Skeletal muscle tissue (tissue), 4 donors: ENCODE measurements around the gene ZNF222. TPM values are rescaled to one million over a fixed set of nuclear protein-coding genes. Genes with fewer than 3 reads are reported as not detected.
A peak's percentile ranks its signal among the peaks of the same experiment; 100 is the strongest.

Source experiments
- H3K27ac ChIP-seq: one replicate; pipeline ENCODE4 v1.7.0; 2013; ENCODE audit warnings: mild to moderate bottlenecking, low read depth, low read length, inconsistent platforms
- H3K27me3 ChIP-seq, 3 donors: one replicate each; pipeline ENCODE4 v1.7.0; 2013; ENCODE audit warnings: low read length in 3 of 3; ENCODE audit not compliant: control insufficient read depth in 3 of 3, insufficient read depth in 3 of 3
- H3K36me3 ChIP-seq, 3 donors: one replicate each; pipeline ENCODE4 v1.7.0; 2013; ENCODE audit warnings: low read length in 3 of 3; ENCODE audit not compliant: control insufficient read depth in 3 of 3, insufficient read depth in 3 of 3
- H3K4me1 ChIP-seq, 3 donors: one replicate each; pipeline ENCODE4 v1.7.0; 2013; ENCODE audit warnings: low read length in 3 of 3, mild to moderate bottlenecking in 3 of 3; ENCODE audit not compliant: control insufficient read depth in 3 of 3, insufficient read depth in 3 of 3
- H3K4me3 ChIP-seq, 3 donors: one replicate each; pipeline ENCODE4 v1.7.0; 2013; ENCODE audit warnings: low read length in 3 of 3
- H3K9ac ChIP-seq, 3 donors: one replicate each; pipeline ENCODE4 v1.7.0; 2013; ENCODE audit warnings: low read length in 3 of 3, mild to moderate bottlenecking in 3 of 3, moderate library complexity in 2 of 3, low read depth in 1 of 3
- H3K9me3 ChIP-seq, 3 donors: one replicate each; pipeline ENCODE4 v1.7.0; 2013; ENCODE audit warnings: low read length in 3 of 3; ENCODE audit not compliant: control insufficient read depth in 3 of 3
- total RNA-seq: library from RNA; depleted of rRNA; stranded (reverse); fragments of >200 nt; gene quantifications from one replicate; pipeline ENCODE4 v1.2.3, GENCODE V29; 2014
- donor health status: Osteomylitis.

Gene ZNF222
- total RNA-seq, 1 donor from 2014 or later, result 5.7 TPM

GRCh38 chr19:44050740-44051649 is 25.8 kb downstream of the ZNF222 start:
- peaks cover 11 to 15% (median 14%) of the 10 kb centered on the region in 3 donors for H3K4me1 ChIP-seq
- H3K27ac ChIP-seq, result peak overlapping the region; percentile 37
- peaks cover 8 to 9% (median 9%) of the 10 kb centered on the region in 3 donors for H3K36me3 ChIP-seq
- peak overlapping the region; percentile 95 to 99 (median 98) for H3K4me3 ChIP-seq
- H3K9ac ChIP-seq, result peak overlapping the region in 2 of 3 donors; percentile 10 to 60
- H3K27me3 ChIP-seq, result peaks cover 5 to 6% (median 6%) of the 10 kb centered on the region in 3 donors
- H3K9me3 ChIP-seq, result peaks cover 6 to 15% (median 7%) of the 10 kb centered on the region in 3 donors

- Histone ChIP-seq H3K9ac (peak within 1 kb of the TSS; percentile 76 to 93 (median 92)), H3K4me1 (peaks cover 11 to 15% (median 14%) of the 10 kb centered on the region in 3 donors), H3K27ac (peak within 1 kb of the TSS; percentile 37), H3K36me3 (peaks cover 9 to 10% (median 10%) of the 10 kb centered on the region in 3 donors), H3K9me3 (peaks cover 6 to 15% (median 7%) of the 10 kb centered on the region in 3 donors), H3K4me3 (peak within 1 kb of the TSS; percentile 95 to 99 (median 98)), H3K27me3 (peaks cover 5 to 6% (median 6%) of the 10 kb centered on the region in 3 donors)
These were observed 26.6 kb downstream of the ZNF222 start, which contains the start of gene ZNF223 for GRCh38 chr19:44051650-44052402. TSS of gene ZNF223 (plus strand) at chr19:44052036. CDS start at chr19:44055177, 3,141 bp downstream.

- Histone ChIP-seq H3K27me3 (peaks cover 0 to 3% (median 0%) of the 10 kb centered on the region in 3 donors), H3K9me3 (peaks cover 0 to 7% (median 2%) of the 10 kb centered on the region in 3 donors), H3K27ac (no peak overlapping the region), H3K36me3 (peaks cover 35 to 40% (median 36%) of the 10 kb centered on the region in 3 donors), H3K4me1 (peaks cover 11 to 13% (median 13%) of the 10 kb centered on the region in 3 donors), H3K4me3 (no peak overlapping the region), H3K9ac (no peak overlapping the region)
These were observed 30.7 kb downstream of the ZNF222 start for GRCh38 chr19:44055870-44056269.

GRCh38 chr19:44059229-44059628 is 34.0 kb downstream of the ZNF222 start:
- peak overlapping the region in 1 of 3 donors; percentile 14 for H3K4me3 ChIP-seq
- peaks cover 65 to 70% (median 68%) of the 10 kb centered on the region in 3 donors for H3K36me3 ChIP-seq
- H3K9ac ChIP-seq, result no peak overlapping the region
- peaks cover 5 to 18% (median 10%) of the 10 kb centered on the region in 3 donors for H3K9me3 ChIP-seq
- no peak overlapping the region for H3K27ac ChIP-seq
- H3K4me1 ChIP-seq, result no peaks in the 10 kb centered on the region
- no peaks in the 10 kb centered on the region for H3K27me3 ChIP-seq

- H3K9ac ChIP-seq, result no peak overlapping the region
These were observed 35.9 kb downstream of the ZNF222 start for GRCh38 chr19:44061038-44061437.

GRCh38 chr19:44066305-44066704 is 41.1 kb downstream of the ZNF222 start:
- Histone ChIP-seq H3K36me3 (peaks cover 55 to 58% (median 57%) of the 10 kb centered on the region in 3 donors), H3K9ac (no peak overlapping the region), H3K4me3 (peak overlapping the region in 2 of 3 donors; percentile 5 to 9), H3K27me3 (no peaks in the 10 kb centered on the region), H3K27ac (no peak overlapping the region), H3K9me3 (peaks cover 17 to 40% (median 26%) of the 10 kb centered on the region in 3 donors), H3K4me1 (peaks cover 0 to 3% (median under 1%) of the 10 kb centered on the region in 3 donors)

More at GRCh38 chr19:44061038-44061437, 35.9 kb downstream of the ZNF222 start:
- peaks cover 68 to 72% (median 70%) of the 10 kb centered on the region in 3 donors for H3K36me3 ChIP-seq
- H3K27ac ChIP-seq, result no peak overlapping the region
- H3K27me3 ChIP-seq, result no peaks in the 10 kb centered on the region
- H3K9me3 ChIP-seq, result peaks cover 10 to 28% (median 11%) of the 10 kb centered on the region in 3 donors
- no peak overlapping the region for H3K4me3 ChIP-seq
- H3K4me1 ChIP-seq, result no peaks in the 10 kb centered on the region

GRCh38 chr19:44069415-44069814 is 44.2 kb downstream of the ZNF222 start:
- Histone ChIP-seq H3K4me3 (no peak overlapping the region), H3K9me3 (peaks cover 11 to 26% (median 21%) of the 10 kb centered on the region in 3 donors), H3K36me3 (peaks cover 27 to 32% (median 27%) of the 10 kb centered on the region in 3 donors), H3K9ac (no peak overlapping the region), H3K27ac (no peak overlapping the region), H3K27me3 (no peaks in the 10 kb centered on the region), H3K4me1 (peaks cover 8 to 22% (median 11%) of the 10 kb centered on the region in 3 donors)

- H3K9me3 ChIP-seq, result peaks cover 1 to 8% (median 7%) of the 10 kb centered on the region in 3 donors
- peaks cover 8 to 22% (median 11%) of the 10 kb centered on the region in 3 donors for H3K4me1 ChIP-seq
- H3K36me3 ChIP-seq, result peaks cover 8 to 11% (median 11%) of the 10 kb centered on the region in 3 donors
- peak within 1 kb of the TSS; percentile 57 to 85 (median 80) for H3K9ac ChIP-seq
- no peaks in the 10 kb centered on the region for H3K27me3 ChIP-seq
- peak within 1 kb of the TSS; percentile 61 for H3K27ac ChIP-seq
- H3K4me3 ChIP-seq, result peak within 1 kb of the TSS; percentile 90 to 99 (median 98)
These were observed 46.8 kb downstream of the ZNF222 start, which contains the start of gene ZNF284 for GRCh38 chr19:44071824-44072542. TSS of gene ZNF284 (plus strand) at chr19:44072159. CDS start at chr19:44076390, 4,231 bp downstream.
